WTC11 (cell line): Measurements from ENCODE around the gene VGLL1. TPM values are rescaled to one million over a fixed set of nuclear protein-coding genes. Genes with fewer than 3 reads are reported as not detected.

Source experiments
- ATAC-seq: fragments of 200-7000 bp; cut with Tn5 transposase; 2 replicates; pipeline ENCODE4 v1.10.0; 2021; ENCODE audit warnings: mild to moderate bottlenecking, moderate library complexity
- CTCF ChIA-PET: fragments of 300-600 bp; sonication (Branson Sonifier 250); formaldehyde crosslinking; loops from one replicate; lab custom pipeline; 2021; ENCODE audit warnings: antibody characterized with exemption; lab: Charles Lee
- POLR2A ChIA-PET: fragments of 350-600 bp; sonication (Branson Sonifier 250); formaldehyde crosslinking; loops from one replicate; lab custom pipeline; 2021; ENCODE audit warnings: antibody characterized with exemption; lab: Charles Lee
- DNase-seq: peaks from one replicate; pipeline ENCODE4 v3.0.0; 2021; ENCODE audit warnings: low spot score
- H3K27ac Mint-ChIP-seq: 2 replicates; pipeline ENCODE4 v1.8.0; 2021; ENCODE audit warnings: mixed read lengths
- H3K27me3 Mint-ChIP-seq: 2 replicates; pipeline ENCODE4 v1.8.0; 2021; ENCODE audit warnings: low read depth, mild to moderate bottlenecking, moderate library complexity, mixed read lengths
- H3K36me3 Mint-ChIP-seq: 2 replicates; pipeline ENCODE4 v1.8.0; 2021; ENCODE audit warnings: mixed read lengths
- H3K4me1 Mint-ChIP-seq: 2 replicates; pipeline ENCODE4 v1.8.0; 2022; ENCODE audit warnings: mixed read lengths
- H3K4me3 Mint-ChIP-seq: 2 replicates; pipeline ENCODE4 v1.8.0; 2021; ENCODE audit warnings: mild to moderate bottlenecking, moderate library complexity, mixed read lengths
- H3K9me3 Mint-ChIP-seq: 2 replicates; pipeline ENCODE4 v1.8.0; 2021; ENCODE audit warnings: mixed read lengths
- AR ChIP-seq: fragments of 250-450 bp; sonication (Bioruptor Pico); IDR thresholded peaks from 2 replicates; pipeline ENCODE4 v1.9.0; 2021; ENCODE audit warnings: mild to moderate bottlenecking
- ATF3 ChIP-seq: sonication (generic); formaldehyde crosslinking; conservative IDR thresholded peaks from 2 replicates; pipeline ENCODE4 v1.8.1; 2022; ENCODE audit warnings: mild to moderate bottlenecking, missing genetic modification reagents
- JUN ChIP-seq: sonication (generic); formaldehyde crosslinking; IDR thresholded peaks from 2 replicates; pipeline ENCODE4 v1.8.0; 2023; ENCODE audit warnings: mild to moderate bottlenecking, missing genetic modification reagents
- MAX ChIP-seq: sonication (generic); formaldehyde crosslinking; IDR thresholded peaks from 2 replicates; pipeline ENCODE4 v1.8.0; 2022; ENCODE audit warnings: mild to moderate bottlenecking, missing genetic modification reagents
- MYBL2 ChIP-seq: sonication (generic); formaldehyde crosslinking; IDR thresholded peaks from 2 replicates; pipeline ENCODE4 v1.8.1; 2023; ENCODE audit warnings: mild to moderate bottlenecking, moderate library complexity, missing genetic modification reagents
- OVOL2 ChIP-seq: fragments of 250-450 bp; sonication (Bioruptor Pico); IDR thresholded peaks from 2 replicates; pipeline ENCODE4 v1.9.0; 2021; ENCODE audit warnings: mild to moderate bottlenecking, borderline replicate concordance
- RORB ChIP-seq: fragments of 250-450 bp; sonication (Bioruptor Pico); IDR thresholded peaks from 2 replicates; pipeline ENCODE4 v1.9.0; 2021; ENCODE audit warnings: mild to moderate bottlenecking
- USF2 ChIP-seq: sonication (generic); formaldehyde crosslinking; IDR thresholded peaks from 2 replicates; pipeline ENCODE4 v1.8.1; 2023; ENCODE audit warnings: mild to moderate bottlenecking, missing genetic modification reagents, moderate library complexity
- ZNF138 ChIP-seq: sonication (generic); formaldehyde crosslinking; conservative IDR thresholded peaks from 2 replicates; pipeline ENCODE4 v1.8.1; 2022; ENCODE audit warnings: mild to moderate bottlenecking, moderate library complexity, missing genetic modification reagents
- ZNF671 ChIP-seq: fragments of 250-450 bp; sonication (Bioruptor Pico); IDR thresholded peaks from 2 replicates; pipeline ENCODE4 v1.8.0; 2021; ENCODE audit warnings: mild to moderate bottlenecking
- total RNA-seq: library from RNA; stranded (reverse); gene quantifications from 3 replicates; pipeline ENCODE4 v1.2.3, GENCODE V29; 2021
- TF ChIP-seq, protein P1 (sequence below): sonication (generic); formaldehyde crosslinking; IDR thresholded peaks from 2 replicates; pipeline ENCODE4 v1.8.1; 2023; ENCODE audit warnings: mild to moderate bottlenecking, missing genetic modification reagents, borderline replicate concordance
- TF ChIP-seq, protein P2 (sequence below): fragments of 250-450 bp; sonication (Bioruptor Pico); IDR thresholded peaks from 2 replicates; pipeline ENCODE4 v1.8.0; 2021; ENCODE audit warnings: mild to moderate bottlenecking
- TF ChIP-seq, protein P3 (sequence below): sonication (generic); formaldehyde crosslinking; IDR thresholded peaks from 2 replicates; pipeline ENCODE4 v1.8.1; 2022; ENCODE audit warnings: missing genetic modification reagents, borderline replicate concordance
- TF ChIP-seq, protein P4 (sequence below): sonication (generic); formaldehyde crosslinking; IDR thresholded peaks from 2 replicates; pipeline ENCODE4 v1.8.1; 2023; ENCODE audit warnings: mild to moderate bottlenecking, missing genetic modification reagents
- TF ChIP-seq, protein P5 (sequence below): sonication (generic); formaldehyde crosslinking; IDR thresholded peaks from 2 replicates; pipeline ENCODE4 v1.8.0; 2023; ENCODE audit warnings: missing genetic modification reagents, mild to moderate bottlenecking, borderline replicate concordance

VGLL1 gene
- total RNA-seq, 1 experiment from 2014 or later, result not detected

- TF ChIP-seq AR, result no peak
- no peak for TF ChIP-seq ZNF671 (CRISPR knock-in tag)
- TF ChIP-seq ZNF138, result no peak
- no peak for TF ChIP-seq RORB (CRISPR knock-in tag)
- TF ChIP-seq ATF3 (CRISPR knock-in tag), result no peak
- no peak for TF ChIP-seq USF2 (CRISPR knock-in tag)
- TF ChIP-seq, protein P1, sequence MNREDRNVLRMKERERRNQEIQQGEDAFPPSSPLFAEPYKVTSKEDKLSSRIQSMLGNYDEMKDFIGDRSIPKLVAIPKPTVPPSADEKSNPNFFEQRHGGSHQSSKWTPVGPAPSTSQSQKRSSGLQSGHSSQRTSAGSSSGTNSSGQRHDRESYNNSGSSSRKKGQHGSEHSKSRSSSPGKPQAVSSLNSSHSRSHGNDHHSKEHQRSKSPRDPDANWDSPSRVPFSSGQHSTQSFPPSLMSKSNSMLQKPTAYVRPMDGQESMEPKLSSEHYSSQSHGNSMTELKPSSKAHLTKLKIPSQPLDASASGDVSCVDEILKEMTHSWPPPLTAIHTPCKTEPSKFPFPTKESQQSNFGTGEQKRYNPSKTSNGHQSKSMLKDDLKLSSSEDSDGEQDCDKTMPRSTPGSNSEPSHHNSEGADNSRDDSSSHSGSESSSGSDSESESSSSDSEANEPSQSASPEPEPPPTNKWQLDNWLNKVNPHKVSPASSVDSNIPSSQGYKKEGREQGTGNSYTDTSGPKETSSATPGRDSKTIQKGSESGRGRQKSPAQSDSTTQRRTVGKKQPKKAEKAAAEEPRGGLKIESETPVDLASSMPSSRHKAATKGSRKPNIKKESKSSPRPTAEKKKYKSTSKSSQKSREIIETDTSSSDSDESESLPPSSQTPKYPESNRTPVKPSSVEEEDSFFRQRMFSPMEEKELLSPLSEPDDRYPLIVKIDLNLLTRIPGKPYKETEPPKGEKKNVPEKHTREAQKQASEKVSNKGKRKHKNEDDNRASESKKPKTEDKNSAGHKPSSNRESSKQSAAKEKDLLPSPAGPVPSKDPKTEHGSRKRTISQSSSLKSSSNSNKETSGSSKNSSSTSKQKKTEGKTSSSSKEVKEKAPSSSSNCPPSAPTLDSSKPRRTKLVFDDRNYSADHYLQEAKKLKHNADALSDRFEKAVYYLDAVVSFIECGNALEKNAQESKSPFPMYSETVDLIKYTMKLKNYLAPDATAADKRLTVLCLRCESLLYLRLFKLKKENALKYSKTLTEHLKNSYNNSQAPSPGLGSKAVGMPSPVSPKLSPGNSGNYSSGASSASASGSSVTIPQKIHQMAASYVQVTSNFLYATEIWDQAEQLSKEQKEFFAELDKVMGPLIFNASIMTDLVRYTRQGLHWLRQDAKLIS (CRISPR knock-in tag), result no peak
Measured at GRCh38 chrX:136587532-136587931, 55.5 kb downstream of the VGLL1 start (continued).

DNA sequence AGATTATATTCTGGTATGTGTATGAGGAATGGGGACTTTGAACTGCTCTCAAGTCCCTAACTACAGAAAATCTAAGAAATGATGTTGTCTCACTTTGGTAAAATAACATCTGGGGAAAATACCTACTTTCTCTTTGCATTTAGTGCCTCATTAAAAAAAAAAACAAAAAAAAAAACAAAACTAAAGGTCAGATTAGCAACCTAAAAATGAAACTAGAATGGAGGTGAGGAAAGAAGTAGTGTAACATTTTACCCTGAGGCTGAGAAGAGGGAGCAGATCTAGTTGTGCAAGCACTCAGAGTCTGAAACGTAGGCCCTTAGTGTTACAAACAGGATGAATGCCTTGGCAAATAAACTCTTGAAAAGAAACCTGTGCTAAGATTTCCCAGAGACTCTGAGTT is 56.0 kb downstream of the VGLL1 start:
- H3K4me3 Mint-ChIP-seq, result no peak overlapping the region
- CTCF ChIA-PET, result no interaction called here
- DNase-seq (no peak), ATAC-seq (no peak)
- peaks cover 20% of the 10 kb centered on the region for H3K4me1 Mint-ChIP-seq
- H3K27ac Mint-ChIP-seq, result no peak overlapping the region
- TF ChIP-seq JUN (CRISPR knock-in tag) (no peak), MAX (no peak), MYBL2 (no peak), OVOL2 (CRISPR knock-in tag) (no peak), ATF3 (CRISPR knock-in tag) (no peak)
- TF ChIP-seq, protein P2, sequence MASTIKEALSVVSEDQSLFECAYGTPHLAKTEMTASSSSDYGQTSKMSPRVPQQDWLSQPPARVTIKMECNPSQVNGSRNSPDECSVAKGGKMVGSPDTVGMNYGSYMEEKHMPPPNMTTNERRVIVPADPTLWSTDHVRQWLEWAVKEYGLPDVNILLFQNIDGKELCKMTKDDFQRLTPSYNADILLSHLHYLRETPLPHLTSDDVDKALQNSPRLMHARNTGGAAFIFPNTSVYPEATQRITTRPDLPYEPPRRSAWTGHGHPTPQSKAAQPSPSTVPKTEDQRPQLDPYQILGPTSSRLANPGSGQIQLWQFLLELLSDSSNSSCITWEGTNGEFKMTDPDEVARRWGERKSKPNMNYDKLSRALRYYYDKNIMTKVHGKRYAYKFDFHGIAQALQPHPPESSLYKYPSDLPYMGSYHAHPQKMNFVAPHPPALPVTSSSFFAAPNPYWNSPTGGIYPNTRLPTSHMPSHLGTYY (CRISPR knock-in tag), result no peak
- TF ChIP-seq, protein P3, sequence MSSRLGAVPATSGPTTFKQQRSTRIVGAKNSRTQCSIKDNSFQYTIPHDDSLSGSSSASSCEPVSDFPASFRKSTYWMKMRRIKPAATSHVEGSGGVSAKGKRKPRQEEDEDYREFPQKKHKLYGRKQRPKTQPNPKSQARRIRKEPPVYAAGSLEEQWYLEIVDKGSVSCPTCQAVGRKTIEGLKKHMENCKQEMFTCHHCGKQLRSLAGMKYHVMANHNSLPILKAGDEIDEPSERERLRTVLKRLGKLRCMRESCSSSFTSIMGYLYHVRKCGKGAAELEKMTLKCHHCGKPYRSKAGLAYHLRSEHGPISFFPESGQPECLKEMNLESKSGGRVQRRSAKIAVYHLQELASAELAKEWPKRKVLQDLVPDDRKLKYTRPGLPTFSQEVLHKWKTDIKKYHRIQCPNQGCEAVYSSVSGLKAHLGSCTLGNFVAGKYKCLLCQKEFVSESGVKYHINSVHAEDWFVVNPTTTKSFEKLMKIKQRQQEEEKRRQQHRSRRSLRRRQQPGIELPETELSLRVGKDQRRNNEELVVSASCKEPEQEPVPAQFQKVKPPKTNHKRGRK, result no peak
- TF ChIP-seq, protein P4, sequence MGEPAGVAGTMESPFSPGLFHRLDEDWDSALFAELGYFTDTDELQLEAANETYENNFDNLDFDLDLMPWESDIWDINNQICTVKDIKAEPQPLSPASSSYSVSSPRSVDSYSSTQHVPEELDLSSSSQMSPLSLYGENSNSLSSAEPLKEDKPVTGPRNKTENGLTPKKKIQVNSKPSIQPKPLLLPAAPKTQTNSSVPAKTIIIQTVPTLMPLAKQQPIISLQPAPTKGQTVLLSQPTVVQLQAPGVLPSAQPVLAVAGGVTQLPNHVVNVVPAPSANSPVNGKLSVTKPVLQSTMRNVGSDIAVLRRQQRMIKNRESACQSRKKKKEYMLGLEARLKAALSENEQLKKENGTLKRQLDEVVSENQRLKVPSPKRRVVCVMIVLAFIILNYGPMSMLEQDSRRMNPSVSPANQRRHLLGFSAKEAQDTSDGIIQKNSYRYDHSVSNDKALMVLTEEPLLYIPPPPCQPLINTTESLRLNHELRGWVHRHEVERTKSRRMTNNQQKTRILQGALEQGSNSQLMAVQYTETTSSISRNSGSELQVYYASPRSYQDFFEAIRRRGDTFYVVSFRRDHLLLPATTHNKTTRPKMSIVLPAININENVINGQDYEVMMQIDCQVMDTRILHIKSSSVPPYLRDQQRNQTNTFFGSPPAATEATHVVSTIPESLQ (CRISPR knock-in tag), result no peak
- TF ChIP-seq, protein P5, sequence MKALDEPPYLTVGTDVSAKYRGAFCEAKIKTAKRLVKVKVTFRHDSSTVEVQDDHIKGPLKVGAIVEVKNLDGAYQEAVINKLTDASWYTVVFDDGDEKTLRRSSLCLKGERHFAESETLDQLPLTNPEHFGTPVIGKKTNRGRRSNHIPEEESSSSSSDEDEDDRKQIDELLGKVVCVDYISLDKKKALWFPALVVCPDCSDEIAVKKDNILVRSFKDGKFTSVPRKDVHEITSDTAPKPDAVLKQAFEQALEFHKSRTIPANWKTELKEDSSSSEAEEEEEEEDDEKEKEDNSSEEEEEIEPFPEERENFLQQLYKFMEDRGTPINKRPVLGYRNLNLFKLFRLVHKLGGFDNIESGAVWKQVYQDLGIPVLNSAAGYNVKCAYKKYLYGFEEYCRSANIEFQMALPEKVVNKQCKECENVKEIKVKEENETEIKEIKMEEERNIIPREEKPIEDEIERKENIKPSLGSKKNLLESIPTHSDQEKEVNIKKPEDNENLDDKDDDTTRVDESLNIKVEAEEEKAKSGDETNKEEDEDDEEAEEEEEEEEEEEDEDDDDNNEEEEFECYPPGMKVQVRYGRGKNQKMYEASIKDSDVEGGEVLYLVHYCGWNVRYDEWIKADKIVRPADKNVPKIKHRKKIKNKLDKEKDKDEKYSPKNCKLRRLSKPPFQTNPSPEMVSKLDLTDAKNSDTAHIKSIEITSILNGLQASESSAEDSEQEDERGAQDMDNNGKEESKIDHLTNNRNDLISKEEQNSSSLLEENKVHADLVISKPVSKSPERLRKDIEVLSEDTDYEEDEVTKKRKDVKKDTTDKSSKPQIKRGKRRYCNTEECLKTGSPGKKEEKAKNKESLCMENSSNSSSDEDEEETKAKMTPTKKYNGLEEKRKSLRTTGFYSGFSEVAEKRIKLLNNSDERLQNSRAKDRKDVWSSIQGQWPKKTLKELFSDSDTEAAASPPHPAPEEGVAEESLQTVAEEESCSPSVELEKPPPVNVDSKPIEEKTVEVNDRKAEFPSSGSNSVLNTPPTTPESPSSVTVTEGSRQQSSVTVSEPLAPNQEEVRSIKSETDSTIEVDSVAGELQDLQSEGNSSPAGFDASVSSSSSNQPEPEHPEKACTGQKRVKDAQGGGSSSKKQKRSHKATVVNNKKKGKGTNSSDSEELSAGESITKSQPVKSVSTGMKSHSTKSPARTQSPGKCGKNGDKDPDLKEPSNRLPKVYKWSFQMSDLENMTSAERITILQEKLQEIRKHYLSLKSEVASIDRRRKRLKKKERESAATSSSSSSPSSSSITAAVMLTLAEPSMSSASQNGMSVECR (CRISPR knock-in tag), result no peak
- TF ChIP-seq, all 79 proteins: peak for 0
- no peaks in the 10 kb centered on the region for H3K27me3 Mint-ChIP-seq
- H3K9me3 Mint-ChIP-seq, result no peaks in the 10 kb centered on the region
- no peaks in the 10 kb centered on the region for H3K36me3 Mint-ChIP-seq
- POLR2A ChIA-PET, result no interaction called here
